Neural crest cell (in vitro differentiated cells): ENCODE measurements around the gene NUP93. TPM values are rescaled to one million over a fixed set of nuclear protein-coding genes. Genes with fewer than 3 reads are reported as not detected.

Experiments used
- DNase-seq: peaks from one replicate; pipeline ENCODE4 v3.0.0; 2021; ENCODE audit warnings: low read depth, mixed read lengths, low spot score
- H3K27ac Mint-ChIP-seq: one replicate; pipeline ENCODE4 v1.8.0; 2021; ENCODE audit warnings: mild to moderate bottlenecking, mixed read lengths; ENCODE audit not compliant: unreplicated experiment
- H3K27me3 Mint-ChIP-seq: 2 replicates; pipeline ENCODE4 v1.8.0; 2021; ENCODE audit warnings: low read depth, mild to moderate bottlenecking, mixed read lengths
- H3K36me3 Mint-ChIP-seq: 2 replicates; pipeline ENCODE4 v1.8.0; 2021; ENCODE audit warnings: low read depth, mild to moderate bottlenecking, mixed read lengths
- H3K4me1 Mint-ChIP-seq: 2 replicates; pipeline ENCODE4 v1.8.0; 2021; ENCODE audit warnings: mixed read lengths
- H3K4me3 Mint-ChIP-seq: one replicate; pipeline ENCODE4 v1.8.0; 2021; ENCODE audit warnings: mild to moderate bottlenecking, mixed read lengths
- H3K9me3 Mint-ChIP-seq: 2 replicates; pipeline ENCODE4 v1.8.0; 2021; ENCODE audit warnings: mixed read lengths
- total RNA-seq: library from RNA; stranded (reverse); gene quantifications from 2 replicates; pipeline ENCODE4 v1.2.1, GENCODE V29; 2021
- TF ChIP-seq, protein P1 (sequence below): fragments of 200-600 bp; sonication (generic); conservative IDR thresholded peaks from 2 replicates; pipeline ENCODE4 v1.5.0; 2021; ENCODE audit warnings: antibody characterized with exemption, mild to moderate bottlenecking

Gene NUP93
- total RNA-seq, 1 donor from 2014 or later, result 152 TPM

DNA sequence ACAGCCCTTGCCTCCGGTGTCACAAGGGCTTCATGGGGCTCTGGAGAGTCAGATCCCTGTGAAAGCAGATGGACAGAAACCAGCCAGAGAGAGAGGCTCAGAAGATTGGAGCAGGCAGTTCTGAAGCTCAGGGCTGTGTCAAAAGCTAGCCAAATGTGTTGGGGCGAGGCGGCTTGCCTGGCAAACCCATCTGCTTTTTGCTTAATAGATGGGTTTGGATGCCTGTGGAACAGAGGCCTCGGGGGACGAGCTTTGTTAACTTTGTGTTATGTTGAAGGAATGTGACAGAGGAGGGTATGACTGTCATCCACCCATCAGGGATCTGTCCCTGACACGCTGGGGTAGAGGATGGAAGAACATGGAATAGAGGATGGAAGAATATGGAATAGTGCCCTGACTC is 114.1 kb downstream of the NUP93 start:
- peaks cover 20% of the 10 kb centered on the region for H3K36me3 Mint-ChIP-seq
- peaks cover 22% of the 10 kb centered on the region for H3K4me1 Mint-ChIP-seq
- TF ChIP-seq, protein P1, sequence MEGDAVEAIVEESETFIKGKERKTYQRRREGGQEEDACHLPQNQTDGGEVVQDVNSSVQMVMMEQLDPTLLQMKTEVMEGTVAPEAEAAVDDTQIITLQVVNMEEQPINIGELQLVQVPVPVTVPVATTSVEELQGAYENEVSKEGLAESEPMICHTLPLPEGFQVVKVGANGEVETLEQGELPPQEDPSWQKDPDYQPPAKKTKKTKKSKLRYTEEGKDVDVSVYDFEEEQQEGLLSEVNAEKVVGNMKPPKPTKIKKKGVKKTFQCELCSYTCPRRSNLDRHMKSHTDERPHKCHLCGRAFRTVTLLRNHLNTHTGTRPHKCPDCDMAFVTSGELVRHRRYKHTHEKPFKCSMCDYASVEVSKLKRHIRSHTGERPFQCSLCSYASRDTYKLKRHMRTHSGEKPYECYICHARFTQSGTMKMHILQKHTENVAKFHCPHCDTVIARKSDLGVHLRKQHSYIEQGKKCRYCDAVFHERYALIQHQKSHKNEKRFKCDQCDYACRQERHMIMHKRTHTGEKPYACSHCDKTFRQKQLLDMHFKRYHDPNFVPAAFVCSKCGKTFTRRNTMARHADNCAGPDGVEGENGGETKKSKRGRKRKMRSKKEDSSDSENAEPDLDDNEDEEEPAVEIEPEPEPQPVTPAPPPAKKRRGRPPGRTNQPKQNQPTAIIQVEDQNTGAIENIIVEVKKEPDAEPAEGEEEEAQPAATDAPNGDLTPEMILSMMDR, result no peak
- no peaks in the 10 kb centered on the region for H3K27me3 Mint-ChIP-seq
- no peaks in the 10 kb centered on the region for H3K9me3 Mint-ChIP-seq
- H3K27ac Mint-ChIP-seq, result no peak overlapping the region
- DNase-seq, result no peak
- H3K4me3 Mint-ChIP-seq, result no peak overlapping the region

DNA sequence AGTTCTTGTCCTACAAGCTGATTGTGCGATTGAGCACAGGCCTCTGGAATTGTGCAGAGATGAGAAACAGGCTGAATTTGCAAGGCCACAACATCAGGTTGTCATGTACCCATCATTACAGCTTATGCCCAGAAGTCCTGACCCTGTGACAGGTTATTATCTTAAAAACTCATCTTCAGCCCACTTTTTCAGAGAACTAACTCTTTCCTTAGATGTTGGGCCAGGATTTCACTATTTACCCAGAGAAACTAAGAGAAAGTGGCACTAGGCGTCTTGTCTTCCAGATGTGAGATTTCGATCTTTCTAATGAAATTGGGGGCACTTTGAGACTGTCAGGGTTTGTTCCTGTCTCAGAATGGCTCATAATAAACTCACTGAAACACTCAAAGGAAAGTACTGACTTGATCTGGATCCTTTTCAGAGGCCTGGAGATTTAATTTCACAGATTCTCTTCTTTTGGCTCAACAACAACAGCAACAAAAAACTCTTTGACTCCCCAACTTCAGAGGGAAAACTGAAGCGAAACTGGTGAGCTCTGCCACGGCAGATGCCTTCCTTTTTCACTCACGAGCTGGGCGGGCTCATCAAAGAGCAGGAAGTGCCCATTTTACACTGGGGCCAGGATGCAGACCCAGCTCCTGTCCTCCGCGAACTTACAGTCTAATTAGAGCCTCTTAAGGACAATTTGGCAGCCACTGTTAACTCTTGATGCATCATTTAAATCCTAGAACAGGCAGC is 117.4 kb downstream of the NUP93 start:
- Mint-ChIP-seq H3K27me3 (no peaks in the 10 kb centered on the region), H3K36me3 (peaks cover 15% of the 10 kb centered on the region), H3K27ac (no peak overlapping the region), H3K4me3 (no peak overlapping the region), H3K9me3 (no peaks in the 10 kb centered on the region), H3K4me1 (peaks cover 43% of the 10 kb centered on the region)
- no peak for DNase-seq
- TF ChIP-seq, protein P1, result no peak

DNA sequence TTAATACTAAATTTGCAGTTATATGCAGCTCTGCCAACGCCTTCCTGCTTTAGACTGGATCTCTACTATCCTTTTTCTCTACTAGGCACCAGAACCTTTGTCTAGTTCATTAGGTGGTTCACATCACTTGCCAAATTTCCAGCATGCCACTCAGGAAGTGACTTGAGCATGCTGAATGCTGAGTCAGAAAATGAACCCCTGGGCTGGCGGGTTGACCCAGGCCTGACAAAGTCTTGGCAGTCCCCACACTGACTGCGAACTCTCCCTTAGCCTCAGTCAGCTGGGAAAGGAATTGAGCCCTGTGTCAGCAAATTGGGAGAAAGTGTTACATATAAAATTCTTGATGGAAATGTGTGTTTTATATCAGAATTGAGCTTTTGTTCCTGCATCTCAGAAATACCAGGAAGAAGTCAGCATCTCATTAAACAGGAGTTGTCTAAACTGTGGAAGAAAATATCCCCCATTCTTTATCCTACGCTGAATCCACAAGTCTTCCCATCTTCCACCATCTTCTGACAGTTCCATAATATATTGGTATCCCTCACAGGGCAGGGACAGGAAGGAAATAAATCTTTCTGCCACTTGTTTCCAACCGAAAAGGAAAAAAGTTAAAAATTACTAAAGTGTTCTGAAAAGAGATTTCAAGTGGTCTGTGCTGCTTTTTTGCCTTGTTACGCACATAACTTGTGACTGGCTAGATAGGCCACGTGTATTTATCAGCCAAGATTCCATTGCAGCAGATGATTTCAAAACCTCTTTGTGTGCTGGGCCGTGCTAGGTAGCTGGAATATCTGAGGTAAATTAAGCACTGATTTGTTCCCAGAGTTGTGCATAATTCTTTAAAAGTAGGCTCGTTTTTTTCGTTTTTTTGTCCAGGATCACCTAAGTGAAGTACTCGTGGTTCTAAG is 118.4 kb downstream of the NUP93 start:
- Mint-ChIP-seq H3K9me3 (no peaks in the 10 kb centered on the region), H3K27ac (no peak overlapping the region), H3K4me3 (no peak overlapping the region), H3K27me3 (no peaks in the 10 kb centered on the region), H3K4me1 (peaks cover 43% of the 10 kb centered on the region), H3K36me3 (peaks cover 12% of the 10 kb centered on the region)
- no peak for DNase-seq
- TF ChIP-seq, protein P1, result no peak

DNA sequence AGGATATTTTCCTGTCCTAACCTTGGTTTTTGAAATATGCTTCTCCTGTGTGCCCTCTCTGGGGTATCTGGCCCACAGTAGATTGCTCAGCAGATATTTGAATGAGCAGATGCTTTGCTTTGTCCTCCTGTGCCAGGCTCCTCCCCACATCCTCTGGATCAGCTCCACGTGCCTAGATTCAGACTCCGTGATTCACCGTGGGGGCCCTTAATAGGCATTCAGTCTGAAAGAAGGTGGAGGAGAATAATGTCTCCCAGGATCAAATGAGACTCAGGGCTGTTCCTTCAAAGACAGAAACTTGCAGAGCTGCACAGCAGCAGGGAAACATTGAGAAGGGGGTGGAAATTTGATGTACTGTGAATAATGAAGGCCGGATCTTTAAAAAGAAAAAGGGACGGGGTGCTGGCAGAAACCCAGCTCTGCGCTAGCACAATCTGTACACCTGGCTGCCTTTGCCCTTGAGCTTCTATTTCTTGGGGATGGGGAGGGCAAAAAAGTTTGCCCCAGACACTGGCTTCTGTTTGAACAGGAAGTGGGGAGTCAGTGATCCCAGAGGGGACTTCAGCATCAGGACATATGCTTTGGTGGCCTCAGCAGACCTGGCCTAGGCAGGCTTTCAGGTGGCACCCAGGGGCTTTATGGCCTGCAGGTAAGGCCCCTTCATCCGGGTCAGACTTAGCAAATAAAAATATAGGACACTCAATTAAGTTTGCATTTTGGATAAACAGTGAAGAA is 119.2 kb downstream of the NUP93 start:
- Mint-ChIP-seq H3K4me3 (no peak overlapping the region), H3K9me3 (no peaks in the 10 kb centered on the region), H3K27ac (peak overlapping the region; percentile 74), H3K36me3 (peaks cover 7% of the 10 kb centered on the region), H3K27me3 (no peaks in the 10 kb centered on the region), H3K4me1 (peaks cover 43% of the 10 kb centered on the region)
- TF ChIP-seq, protein P1, result no peak
- no peak for DNase-seq
